Measurements from ENCODE around the gene CXCL3. TPM values are rescaled to one million over a fixed set of nuclear protein-coding genes. Genes with fewer than 3 reads are reported as not detected.

Gene CXCL3
- total RNA-seq (2021; ENCODE audit: unreplicated experiment) (0.23 TPM), Bru-seq, nascent RNA (percentile 28 among the genes with signal in this experiment), BruChase-seq, experiment 1, labeled RNA remaining after a 2-hour chase (not detected), BruChase-seq, experiment 2, labeled RNA remaining after a 6-hour chase (percentile 29 among the genes with signal in this experiment)
- 0.73 TPM for polyA plus RNA-seq (2012; ENCODE audit: insufficient read length)
- long read RNA-seq, partial matches to known transcripts: 0 of 1 reads
- long read RNA-seq, other reads (novel, unspliced or antisense): 1 of 1 reads

- CTCF ChIA-PET: no interaction called here
- Histone ChIP-seq H3K4me1 (ENCODE audit: control insufficient read depth, insufficient read depth, low read length) (no peaks in the 10 kb centered on the region), H3K9me3 (ENCODE audit: control insufficient read depth, insufficient read depth, low read depth, low read length) (no peaks in the 10 kb centered on the region), H3K27me3 (ENCODE audit: control insufficient read depth, insufficient read depth, low read length) (peaks cover 4% of the 10 kb centered on the region; the same call in 1 of the 2 replicates), H3K27ac (ENCODE audit: low read length) (no peak within 1 kb of the TSS), H3K36me3 (ENCODE audit: control insufficient read depth, insufficient read depth, low read length) (no peaks in the 10 kb centered on the region), H3K4me3 (ENCODE audit: low read depth in 2 of 2, low read length in 2 of 2) (peak within 1 kb of the TSS; percentile 50 to 87)
- in situ Hi-C loops (cut with HindIII; ENCODE audit: low pct_unique_long_range_greater_than_20kb, low sequenced_read_pairs): no loop called here
- intact Hi-C loops (cut with micrococcal nuclease; ENCODE audit: unreplicated experiment): no loop called here
- TF ChIP-seq, protein P1, sequence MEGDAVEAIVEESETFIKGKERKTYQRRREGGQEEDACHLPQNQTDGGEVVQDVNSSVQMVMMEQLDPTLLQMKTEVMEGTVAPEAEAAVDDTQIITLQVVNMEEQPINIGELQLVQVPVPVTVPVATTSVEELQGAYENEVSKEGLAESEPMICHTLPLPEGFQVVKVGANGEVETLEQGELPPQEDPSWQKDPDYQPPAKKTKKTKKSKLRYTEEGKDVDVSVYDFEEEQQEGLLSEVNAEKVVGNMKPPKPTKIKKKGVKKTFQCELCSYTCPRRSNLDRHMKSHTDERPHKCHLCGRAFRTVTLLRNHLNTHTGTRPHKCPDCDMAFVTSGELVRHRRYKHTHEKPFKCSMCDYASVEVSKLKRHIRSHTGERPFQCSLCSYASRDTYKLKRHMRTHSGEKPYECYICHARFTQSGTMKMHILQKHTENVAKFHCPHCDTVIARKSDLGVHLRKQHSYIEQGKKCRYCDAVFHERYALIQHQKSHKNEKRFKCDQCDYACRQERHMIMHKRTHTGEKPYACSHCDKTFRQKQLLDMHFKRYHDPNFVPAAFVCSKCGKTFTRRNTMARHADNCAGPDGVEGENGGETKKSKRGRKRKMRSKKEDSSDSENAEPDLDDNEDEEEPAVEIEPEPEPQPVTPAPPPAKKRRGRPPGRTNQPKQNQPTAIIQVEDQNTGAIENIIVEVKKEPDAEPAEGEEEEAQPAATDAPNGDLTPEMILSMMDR (IDR thresholded peaks at IDR 0.05): peak; percentile 72
- TF ChIP-seq POLR2AphosphoS5 (IDR thresholded peaks at IDR 0.05; ENCODE audit: low read depth, low read length): no peak
- no TSS peak for BruUV-seq (replicated peaks)
- DNase-seq (ENCODE audit: low read depth, low spot score) (no peak), ATAC-seq (peak; percentile 95)
- POLR2A ChIA-PET: interaction anchor here (0.6 kb wide), 1 partner anchor 16 kb away, joined by 4 read pairs; no protein-coding TSS in a partner anchor
These were observed at the start of gene CXCL3 for GRCh38 chr4:74038425-74039314. TSS of gene CXCL3 (minus strand) at chr4:74038689. CDS start at chr4:74038611, 78 bp downstream.

GRCh38 chr4:74087481-74087880 lies 49.0 kb upstream of the CXCL3 start:
- ATAC-seq (no peak), DNase-seq (ENCODE audit: low read depth, low spot score) (no peak)
- H3K27me3 ChIP-seq (ENCODE audit: control insufficient read depth, insufficient read depth, low read length): no peaks in the 10 kb centered on the region
- BruUV-seq (replicated peaks): no TSS peak
- CTCF ChIA-PET: no interaction called here
- no peaks in the 10 kb centered on the region for H3K36me3 ChIP-seq (ENCODE audit: control insufficient read depth, insufficient read depth, low read length)
- TF ChIP-seq, protein P1 (IDR thresholded peaks at IDR 0.05): no peak
- TF ChIP-seq SIN3A (IDR thresholded peaks at IDR 0.05; ENCODE audit: borderline replicate concordance, insufficient read depth, low read depth, low read length) (no peak), REST (IDR thresholded peaks at IDR 0.05; ENCODE audit: insufficient read depth in 1 of 2, low read depth in 2 of 2, low read length in 1 of 2) (no peak), TCF7L2 (IDR thresholded peaks at IDR 0.05; ENCODE audit: low read depth, low read length) (no peak), POLR2AphosphoS5 (IDR thresholded peaks at IDR 0.05; ENCODE audit: low read depth, low read length) (no peak)
- POLR2A ChIA-PET: no interaction called here
- H3K9me3 ChIP-seq (ENCODE audit: control insufficient read depth, insufficient read depth, low read depth, low read length): no peaks in the 10 kb centered on the region
- H3K4me1 ChIP-seq (ENCODE audit: control insufficient read depth, insufficient read depth, low read length): no peaks in the 10 kb centered on the region
- intact Hi-C loops (cut with micrococcal nuclease; ENCODE audit: unreplicated experiment): no loop called here
- in situ Hi-C loops (cut with HindIII; ENCODE audit: low pct_unique_long_range_greater_than_20kb, low sequenced_read_pairs): no loop called here
- H3K27ac ChIP-seq (ENCODE audit: low read length): no peak overlapping the region
- H3K4me3 ChIP-seq (ENCODE audit: low read depth in 2 of 2, low read length in 2 of 2): no peak overlapping the region

All from Panc1 (cell line).